COLO668 (cell line): ENCODE measurements around the gene CSTB.
A peak's percentile ranks its signal among the peaks of the same experiment; 100 is the strongest.

Experiments
- DNase-seq: peaks from one replicate; lab custom pipeline; 2025; ENCODE audit not compliant: unreplicated experiment; lab: John Stamatoyannopoulos, UW

CSTB gene

GRCh38 chr21:43752758-43753438, 23.2 kb downstream of the CSTB start:
- DNase-seq = no peak

GRCh38 chr21:43751955-43752591, 24.0 kb downstream of the CSTB start:
- DNase-seq = no peak

GRCh38 chr21:43750339-43751033, 25.6 kb downstream of the CSTB start:
- peak; percentile 69 for DNase-seq

DNA sequence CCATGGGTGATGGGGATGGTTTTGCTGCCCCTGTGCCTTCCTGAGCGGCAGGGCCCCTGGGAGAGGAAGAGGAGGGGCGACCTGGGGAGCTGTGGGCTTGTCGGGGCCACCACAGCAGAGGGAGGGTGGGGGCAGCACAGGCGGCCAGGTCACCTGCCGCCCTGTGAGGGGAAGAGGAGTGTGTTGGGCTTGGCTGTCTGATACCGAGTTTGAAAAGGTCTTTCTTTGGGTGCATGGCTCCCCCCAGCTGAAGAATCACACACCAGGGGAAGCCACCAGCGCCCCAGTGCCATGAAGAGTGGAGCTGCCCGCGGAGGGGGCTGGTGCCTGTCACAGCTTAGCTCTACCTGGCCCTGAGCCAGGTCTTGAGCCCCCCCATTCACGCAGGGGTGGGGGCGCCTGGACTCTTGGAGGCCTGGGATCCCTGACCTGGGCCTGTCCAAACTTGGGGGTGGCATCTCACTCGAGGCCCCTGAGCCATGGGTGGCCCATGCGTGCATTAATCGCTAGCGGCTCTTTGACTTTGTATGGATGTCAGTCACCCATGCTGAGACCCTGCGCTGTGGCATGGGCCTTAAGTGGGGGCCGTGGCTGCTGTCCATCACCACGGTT, 26.4 kb downstream of the CSTB start:
- DNase-seq = no peak

DNA sequence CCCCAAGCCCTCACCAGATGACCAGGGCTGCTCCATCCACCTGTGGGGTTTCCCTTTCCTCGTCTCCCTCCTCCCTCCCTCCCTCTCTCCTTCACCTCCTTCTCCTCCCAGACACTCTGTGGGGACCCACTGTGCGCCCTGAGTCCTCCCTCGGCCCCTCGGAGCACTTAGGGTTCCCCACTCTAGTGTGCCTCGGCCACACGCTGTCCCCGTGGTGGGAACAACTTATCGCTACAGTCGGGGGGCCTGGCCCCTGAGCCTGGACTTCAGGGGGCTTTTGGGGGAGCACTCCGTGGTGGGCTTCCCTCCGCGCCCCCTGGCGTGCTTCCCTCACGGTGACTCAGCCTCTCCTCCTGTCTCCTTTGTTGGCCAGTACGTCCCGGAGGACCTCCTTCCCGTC, 27.5 kb downstream of the CSTB start:
- DNase-seq = no peak

- DNase-seq = no peak
Measured at GRCh38 chr21:43745772-43746517, 30.2 kb downstream of the CSTB start.

- no peak for DNase-seq
Measured at GRCh38 chr21:43744725-43745124, 31.4 kb downstream of the CSTB start.

DNA sequence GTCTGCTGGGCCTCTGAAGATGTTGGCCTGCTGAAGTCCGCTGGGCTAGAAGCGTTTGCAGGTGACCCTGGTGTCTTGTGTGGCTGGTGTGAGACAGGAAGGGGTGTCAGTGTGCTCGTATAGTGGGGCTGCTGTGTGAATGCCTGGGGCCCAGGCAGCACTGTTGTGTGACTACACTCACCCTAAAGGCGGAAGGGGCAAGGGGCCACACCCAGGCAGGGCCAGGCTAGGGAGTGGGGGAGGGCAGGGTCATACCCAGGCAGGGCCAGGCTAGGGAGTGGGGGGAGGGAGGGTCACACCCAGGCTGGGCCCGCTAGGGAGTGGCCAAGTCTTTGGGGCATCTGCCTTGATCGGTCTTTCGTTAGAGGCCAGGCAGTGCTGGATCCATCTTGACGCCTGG, 32.2 kb downstream of the CSTB start:
- DNase-seq = no peak

GRCh38 chr21:43741423-43742096, 34.5 kb downstream of the CSTB start:
- no peak for DNase-seq

DNA sequence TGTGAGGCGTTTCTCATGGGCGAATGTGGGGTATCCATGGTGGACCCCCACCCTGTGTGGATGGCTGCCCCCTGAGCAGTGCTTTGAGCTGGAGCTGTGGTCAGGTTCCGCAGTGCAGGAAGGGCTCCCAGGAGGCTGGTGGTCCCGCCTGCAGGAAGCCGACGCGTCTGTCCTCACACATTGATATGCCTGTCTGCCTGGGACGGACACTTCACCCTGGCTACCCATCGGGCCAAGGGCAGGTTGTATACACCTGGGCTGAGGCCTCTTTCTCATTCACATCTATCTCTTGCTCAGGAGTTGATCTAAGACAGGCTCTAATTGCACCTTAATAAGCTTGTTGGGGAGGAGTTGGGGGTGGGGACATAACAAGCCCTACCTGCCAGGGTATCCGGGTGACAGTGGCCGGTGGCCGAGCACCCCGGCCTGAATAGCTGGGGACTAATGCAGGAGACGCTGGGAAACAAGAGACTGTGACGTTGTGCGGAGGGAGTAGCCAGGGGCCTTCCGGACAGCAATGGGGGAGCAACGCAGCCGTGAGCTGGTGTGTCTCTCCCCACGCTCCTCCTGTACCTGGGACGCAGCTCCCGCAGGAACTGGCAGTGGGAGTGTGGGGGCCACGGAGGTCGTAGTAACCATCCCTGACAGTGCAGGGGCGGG, 35.5 kb downstream of the CSTB start:
- DNase-seq = peak; percentile 34

GRCh38 chr21:43739621-43740435, 36.3 kb downstream of the CSTB start:
- no peak for DNase-seq

DNA sequence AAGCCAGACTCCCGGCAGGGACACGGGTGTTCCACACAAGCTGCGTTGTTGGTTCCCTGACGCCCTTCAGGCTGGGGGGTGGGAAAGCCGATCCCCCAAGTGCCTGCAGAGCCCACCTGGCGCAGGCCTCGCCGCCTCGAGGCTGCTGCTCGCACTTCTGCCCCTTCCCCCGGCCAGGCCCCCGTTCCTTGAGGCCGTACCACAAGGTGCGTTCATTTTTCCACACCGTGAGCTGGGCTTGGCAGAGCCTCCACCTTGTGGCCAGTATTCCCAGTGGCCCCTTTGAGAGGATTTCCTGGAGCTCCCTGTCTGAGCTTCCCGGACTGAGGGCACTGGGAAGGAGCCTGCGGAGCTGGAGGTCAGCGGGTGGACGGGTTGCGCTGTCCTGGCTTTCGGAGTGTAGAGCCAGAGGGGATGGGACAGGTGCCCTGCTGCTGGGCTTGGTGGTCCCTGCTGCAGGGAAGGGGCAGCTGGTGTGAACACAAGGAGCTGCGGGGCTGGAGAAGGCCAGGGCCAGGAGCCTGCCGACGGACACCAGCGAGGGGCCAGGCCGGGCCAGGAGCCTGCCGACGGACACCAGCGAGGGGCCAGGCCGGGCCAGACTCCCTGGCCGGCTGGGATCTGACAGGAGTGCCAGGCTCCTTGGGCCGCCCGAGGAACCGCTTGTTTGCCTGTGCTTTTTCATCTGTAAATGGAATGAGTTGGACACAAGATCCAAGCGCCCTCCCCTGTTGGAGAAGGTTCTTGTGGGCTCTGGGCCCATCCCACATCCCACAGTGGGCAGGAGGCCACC, 38.8 kb downstream of the CSTB start:
- no peak for DNase-seq

DNA sequence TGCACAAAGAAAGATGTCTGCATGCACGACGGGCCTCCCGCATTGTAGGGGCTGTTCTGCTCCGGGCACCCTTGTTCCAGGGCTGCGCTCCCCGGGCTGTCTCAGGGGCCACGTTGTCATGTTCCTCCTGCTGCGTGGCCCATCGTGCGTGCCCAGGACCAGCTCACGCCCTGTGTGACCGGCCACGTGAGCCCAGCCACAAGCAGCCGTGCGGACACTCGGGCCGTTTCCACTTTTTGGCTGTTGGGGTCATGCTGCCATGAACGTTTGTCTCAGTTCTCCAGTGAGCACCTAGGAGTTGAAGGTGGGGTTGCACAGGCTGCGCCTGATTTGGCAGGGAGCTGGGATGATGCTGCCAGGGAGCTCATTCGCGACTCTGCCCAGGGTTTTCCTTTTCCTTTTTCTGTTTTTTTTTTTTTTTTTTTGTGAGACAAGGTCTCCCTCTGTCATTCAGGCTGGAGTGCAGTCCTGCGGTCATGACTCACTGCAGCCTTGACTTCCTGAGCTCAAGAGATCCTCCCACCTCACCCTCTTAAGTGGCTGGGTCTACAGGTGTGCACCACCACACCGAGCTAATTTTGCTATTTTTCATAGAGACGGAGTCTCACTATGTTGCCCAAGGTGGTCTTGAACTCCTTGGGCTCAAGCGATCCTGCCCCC, 39.8 kb downstream of the CSTB start:
- no peak for DNase-seq

DNA sequence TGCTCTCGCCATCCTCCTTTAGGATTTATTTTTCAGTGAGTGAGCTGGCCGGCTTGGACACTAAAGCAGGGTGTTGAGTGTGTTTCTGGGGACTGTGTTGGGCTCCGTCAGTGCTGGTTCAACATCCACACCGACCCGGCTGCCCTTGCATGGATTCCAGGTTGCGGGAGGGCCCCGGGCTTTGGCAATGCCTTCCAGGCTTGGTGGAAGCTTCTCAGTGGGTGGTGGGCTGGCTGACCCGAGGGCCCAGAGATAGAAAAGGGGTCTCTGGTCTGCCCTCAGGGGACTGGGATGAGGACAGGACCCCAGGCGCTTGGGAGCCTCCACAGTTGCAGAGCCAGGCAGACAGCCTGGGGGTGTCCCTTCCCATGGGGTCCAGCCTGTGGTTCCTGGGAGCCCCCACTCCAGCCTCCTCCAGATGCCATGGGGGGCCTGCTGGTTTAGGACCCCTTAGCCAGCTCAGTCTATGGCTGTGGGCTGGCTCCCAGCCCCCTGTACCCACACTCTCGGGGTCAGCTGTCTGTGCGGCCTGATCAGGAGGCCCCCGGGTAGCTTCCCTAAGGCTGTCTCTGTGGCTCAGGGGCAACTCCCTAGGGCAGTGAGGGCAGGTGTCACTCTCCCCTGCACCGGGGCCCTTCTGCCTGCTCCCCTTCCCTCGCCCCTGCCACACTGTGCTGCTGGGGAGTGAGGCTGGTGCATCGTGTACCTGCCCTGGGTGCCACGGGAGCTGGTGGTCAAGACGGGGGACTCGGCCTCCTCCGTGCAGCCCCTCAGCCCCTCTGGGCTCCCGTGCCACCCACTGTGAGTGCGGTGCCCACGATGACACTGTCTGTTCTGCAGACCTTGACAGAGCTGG, 40.6 kb downstream of the CSTB start:
- DNase-seq = no peak

DNA sequence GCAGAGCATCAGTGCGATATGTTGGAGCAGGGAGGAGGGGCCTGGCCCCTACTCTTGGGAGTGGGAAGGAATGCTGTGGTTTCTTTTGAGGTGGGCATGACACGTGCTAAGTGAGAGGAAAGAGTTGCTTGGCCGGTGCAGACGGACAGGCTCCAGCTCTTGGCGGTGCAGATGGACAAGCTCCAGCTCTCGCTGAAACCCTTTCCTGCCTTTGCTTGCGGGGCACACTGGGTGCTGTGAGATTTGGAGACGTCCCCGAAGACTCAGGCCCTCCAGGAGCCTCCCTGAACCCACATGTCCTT, 41.2 kb downstream of the CSTB start:
- no peak for DNase-seq

GRCh38 chr21:43734131-43734927, 41.8 kb downstream of the CSTB start:
- peak; percentile 68 for DNase-seq
